Upper lobe of left lung (tissue), 6 donors: Measurements from ENCODE around the gene CAT. TPM values are rescaled to one million over a fixed set of nuclear protein-coding genes. Genes with fewer than 3 reads are reported as not detected.

Experiments used
- ATAC-seq, 2 donors: fragments of 200-7000 bp; cut with Tn5 transposase; one replicate each; pipeline ENCODE4 v1.9.1; 2022; ENCODE audit warnings: mild to moderate bottlenecking in 2 of 2, moderate library complexity in 2 of 2; ENCODE audit not compliant: low FRiP score in 2 of 2
- DNase-seq, 2 donors: peaks; one replicate each; pipeline ENCODE4 v3.0.0-alpha.2; 2019 to 2020
- H3K27ac ChIP-seq, 4 donors: fragments of 200-600 bp; sonication (generic); one replicate each; pipeline ENCODE4 v1.5.1; 2016 to 2019
- H3K27me3 ChIP-seq, 4 donors: fragments of 200-600 bp; sonication (generic); one replicate each; pipeline ENCODE4 v1.5.1; 2017 to 2019
- H3K36me3 ChIP-seq, 4 donors: fragments of 200-600 bp; sonication (generic); one replicate each; pipeline ENCODE4 v1.5.1; 2016 to 2019
- H3K4me1 ChIP-seq, 4 donors: fragments of 200-600 bp; sonication (generic); one replicate each; pipeline ENCODE4 v1.5.1; 2018 to 2019
- H3K4me3 ChIP-seq, 4 donors: fragments of 200-600 bp; sonication (generic); one replicate each; pipeline ENCODE4 v1.5.1; 2017 to 2019; ENCODE audit warnings: mild to moderate bottlenecking in 2 of 4, moderate library complexity in 1 of 4
- H3K9me3 ChIP-seq, 4 donors: fragments of 200-600 bp; sonication (generic); one replicate each; pipeline ENCODE4 v1.5.1; 2018 to 2019
- EP300 ChIP-seq, 4 donors: sonication (generic); formaldehyde crosslinking; IDR thresholded peaks; one replicate each; pipeline ENCODE4 v1.5.1; 2017; ENCODE audit warnings: antibody characterized with exemption in 4 of 4, control low read depth in 2 of 4
- POLR2A ChIP-seq, 4 donors: fragments of 450-650 bp; IDR thresholded peaks; one replicate each; pipeline ENCODE4 v1.5.1; 2016 to 2017; ENCODE audit warnings: antibody characterized with exemption in 4 of 4, mild to moderate bottlenecking in 2 of 4
- POLR2AphosphoS5 ChIP-seq, 2 donors: sonication (generic); formaldehyde crosslinking; IDR thresholded peaks; one replicate each; pipeline ENCODE4 v1.5.1; 2017; ENCODE audit warnings: antibody characterized with exemption in 2 of 2
- WGBS, 2 donors: methylation state at CpG; one replicate each; pipeline ENCODE4 v1.1.5; 2017 to 2018; 5-methylcytosine and 5-hydroxymethylcytosine counted together
- small RNA-seq, 4 donors: library from RNA; depleted of rRNA; stranded (forward); fragments of <200 nt; gene quantifications; one replicate each; pipeline ENCODE3, GENCODE V24; 2016
- total RNA-seq, 6 donors: library from RNA; depleted of rRNA in 4 of 6; stranded (reverse); fragments of >200 nt in 4 of 6; gene quantifications; one replicate each; pipeline versions ENCODE4 v1.1.0 to v1.2.1, GENCODE V29; 2016 to 2021
- TF ChIP-seq, protein P1 (sequence below), 6 experiments: fragments of 450-650 bp in 4 of 6; fragments of 200-600 bp in 2 of 6; sonication (generic) in 2 of 6; IDR thresholded peaks; one replicate each; pipeline ENCODE4 v1.5.1; 2016 to 2019; ENCODE audit warnings: antibody characterized with exemption in 6 of 6
- donor health status: DM: no; HTN: no; CAD: no; lungs with moderate emphysema.
- donor health status: DM: no; HTN: yes; CAD: no; lungs with severe emphysema.

The CAT gene
- total RNA-seq, 6 donors from 2014 or later = 133 to 380 (median 185) TPM

DNA sequence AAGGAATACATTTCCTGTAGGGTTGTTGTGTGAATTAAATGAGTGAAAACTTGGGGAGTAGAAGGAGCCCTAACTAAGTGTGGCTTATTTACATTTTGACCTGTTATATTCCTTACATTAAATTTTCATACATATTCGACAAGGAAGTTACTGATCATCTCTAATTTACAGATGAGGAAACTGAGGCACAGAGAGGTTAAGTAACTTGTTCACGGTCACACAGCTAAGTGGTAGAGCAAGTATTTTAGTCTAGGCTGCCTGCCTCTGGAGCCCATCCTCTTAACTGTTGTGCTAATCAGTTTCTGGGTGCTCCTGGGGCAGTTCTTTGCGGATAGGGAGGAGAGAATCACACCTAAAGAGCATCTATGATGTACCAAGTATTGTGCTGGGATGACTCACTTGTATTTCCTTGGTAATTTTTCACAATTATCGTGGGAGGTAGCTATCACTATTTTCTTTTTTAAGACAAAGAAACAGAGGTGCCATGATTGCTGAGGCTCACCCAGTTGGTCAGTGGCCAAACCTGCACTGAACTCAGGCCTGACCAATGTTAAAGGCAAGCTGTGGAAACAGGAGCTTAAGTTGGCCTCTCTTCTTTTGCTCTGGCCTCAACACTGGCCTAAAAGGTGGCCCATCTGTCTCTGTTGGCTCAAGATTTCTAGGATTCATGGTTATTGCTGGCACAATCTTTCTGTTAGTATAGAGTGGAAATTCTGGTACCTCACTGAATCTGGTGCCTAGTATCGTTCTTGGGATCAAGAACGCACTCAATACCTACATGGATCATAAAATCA is 77.7 kb downstream of the CAT start:
- WGBS, 2 donors = 86% methylated on average over 6 of the region's 6 CpGs

DNA sequence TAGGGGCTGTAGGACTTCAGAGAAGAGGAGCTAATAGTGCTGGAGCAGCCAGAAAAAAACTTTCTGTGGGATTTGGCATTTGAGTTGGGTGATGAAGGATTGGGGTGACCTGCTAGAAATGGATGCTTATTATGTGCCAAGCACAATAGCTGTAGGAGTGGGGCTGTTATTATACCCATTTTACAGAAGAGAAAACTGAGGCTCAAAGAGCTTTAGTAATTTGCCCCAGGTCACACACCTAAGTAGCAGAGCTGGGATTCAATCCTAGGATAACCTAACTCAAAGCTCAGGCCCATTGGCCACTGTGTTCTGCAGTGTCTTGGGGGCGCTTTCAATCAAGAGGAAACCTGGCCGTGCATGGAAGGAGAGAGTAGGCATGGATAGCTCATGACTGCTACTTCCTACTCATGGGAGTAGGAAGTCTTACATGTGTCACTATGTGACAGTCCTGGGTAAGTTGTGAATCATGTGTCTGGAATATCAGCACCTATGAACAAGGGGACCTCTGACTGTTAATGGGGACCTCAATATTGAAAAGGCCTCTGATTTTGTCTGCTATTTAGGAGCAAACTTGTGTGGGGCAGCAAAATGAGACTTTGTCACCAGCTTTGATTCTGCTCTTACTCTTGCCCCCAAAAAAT is 81.0 kb downstream of the CAT start:
- Histone ChIP-seq H3K27ac (no peak overlapping the region), H3K4me1 (peaks cover 0 to 5% (median 0%) of the 10 kb centered on the region in 4 donors), H3K4me3 (no peak overlapping the region), H3K9me3 (no peaks in the 10 kb centered on the region), H3K27me3 (no peaks in the 10 kb centered on the region), H3K36me3 (no peaks in the 10 kb centered on the region)
- WGBS, 2 donors = 79 to 86% methylated on average over 2 of the region's 2 CpGs
- ATAC-seq = no peak
- DNase-seq = no peak
- no peak for TF ChIP-seq POLR2A (IDR thresholded peaks at IDR 0.05)
- TF ChIP-seq EP300 (IDR thresholded peaks at IDR 0.05) = no peak
- no peak for TF ChIP-seq POLR2AphosphoS5 (IDR thresholded peaks at IDR 0.05)
- TF ChIP-seq, protein P1, sequence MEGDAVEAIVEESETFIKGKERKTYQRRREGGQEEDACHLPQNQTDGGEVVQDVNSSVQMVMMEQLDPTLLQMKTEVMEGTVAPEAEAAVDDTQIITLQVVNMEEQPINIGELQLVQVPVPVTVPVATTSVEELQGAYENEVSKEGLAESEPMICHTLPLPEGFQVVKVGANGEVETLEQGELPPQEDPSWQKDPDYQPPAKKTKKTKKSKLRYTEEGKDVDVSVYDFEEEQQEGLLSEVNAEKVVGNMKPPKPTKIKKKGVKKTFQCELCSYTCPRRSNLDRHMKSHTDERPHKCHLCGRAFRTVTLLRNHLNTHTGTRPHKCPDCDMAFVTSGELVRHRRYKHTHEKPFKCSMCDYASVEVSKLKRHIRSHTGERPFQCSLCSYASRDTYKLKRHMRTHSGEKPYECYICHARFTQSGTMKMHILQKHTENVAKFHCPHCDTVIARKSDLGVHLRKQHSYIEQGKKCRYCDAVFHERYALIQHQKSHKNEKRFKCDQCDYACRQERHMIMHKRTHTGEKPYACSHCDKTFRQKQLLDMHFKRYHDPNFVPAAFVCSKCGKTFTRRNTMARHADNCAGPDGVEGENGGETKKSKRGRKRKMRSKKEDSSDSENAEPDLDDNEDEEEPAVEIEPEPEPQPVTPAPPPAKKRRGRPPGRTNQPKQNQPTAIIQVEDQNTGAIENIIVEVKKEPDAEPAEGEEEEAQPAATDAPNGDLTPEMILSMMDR (IDR thresholded peaks at IDR 0.05) = no peak

More for the DNA sequence above, 77.7 kb downstream of the CAT start:
- Histone ChIP-seq H3K4me3 (no peak overlapping the region), H3K4me1 (peaks cover 0 to 5% (median 0%) of the 10 kb centered on the region in 4 donors), H3K27me3 (no peaks in the 10 kb centered on the region), H3K36me3 (no peaks in the 10 kb centered on the region), H3K27ac (no peak overlapping the region), H3K9me3 (no peaks in the 10 kb centered on the region)
- TF ChIP-seq POLR2AphosphoS5 (IDR thresholded peaks at IDR 0.05) (no peak), POLR2A (IDR thresholded peaks at IDR 0.05) (no peak), EP300 (IDR thresholded peaks at IDR 0.05) (no peak)
- TF ChIP-seq, protein P1 (IDR thresholded peaks at IDR 0.05) = no peak
- DNase-seq (no peak), ATAC-seq (no peak)

DNA sequence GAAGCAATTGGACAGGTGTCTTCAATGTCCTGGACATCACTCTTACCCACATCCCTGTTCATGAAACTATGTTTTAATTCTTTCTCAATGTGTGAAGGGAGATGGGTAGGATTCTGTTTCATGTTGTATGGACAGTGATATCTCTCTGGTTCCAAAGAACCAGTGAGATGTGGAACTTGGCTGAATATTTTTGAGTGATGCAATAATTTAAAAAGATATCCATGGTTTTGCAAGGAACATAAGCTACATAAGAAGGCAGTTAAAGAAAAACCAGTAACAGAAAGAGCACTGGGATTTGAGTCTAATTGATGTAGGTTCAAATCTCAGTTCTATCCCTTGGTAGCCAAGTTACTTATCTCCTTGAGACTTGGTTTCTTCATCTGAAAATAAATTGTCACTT is 82.5 kb downstream of the CAT start:
- Histone ChIP-seq H3K27ac (no peak overlapping the region), H3K9me3 (no peaks in the 10 kb centered on the region), H3K4me3 (no peak overlapping the region), H3K4me1 (peaks cover 0 to 5% (median 0%) of the 10 kb centered on the region in 4 donors), H3K36me3 (no peaks in the 10 kb centered on the region), H3K27me3 (no peaks in the 10 kb centered on the region)
- DNase-seq = no peak
- TF ChIP-seq EP300 (IDR thresholded peaks at IDR 0.05) (no peak), POLR2A (IDR thresholded peaks at IDR 0.05) (no peak), POLR2AphosphoS5 (IDR thresholded peaks at IDR 0.05) (no peak)
- TF ChIP-seq, protein P1 (IDR thresholded peaks at IDR 0.05) = no peak
- ATAC-seq = no peak

Small RNA genes lying within 50 kb of the gene (small RNA-seq; reads per million reads assigned to genes)
- gene AL035079.1 = 0 reads per million in 4 donors

Other genes with a start within 250 kb of the CAT start
- gene ABTB2, start 80.9 kb upstream of the CAT start, total RNA-seq = 1 to 10 TPM; 1.4 to 6.8 (median 4.7) TPM
- 10 to 100 TPM in 2 of 6 donors, 1 to 10 TPM in 4; 1.2 to 29.3 (median 8.5) TPM for gene ELF5, start 74.9 kb downstream of the CAT start, total RNA-seq
- 100 to 1,000 TPM in 1 of 6 donors, 10 to 100 TPM in 5; 31.8 to 122 (median 57.7) TPM for gene EHF, start 182.2 kb downstream of the CAT start, total RNA-seq